Stimulated activated CD4-positive, alpha-beta T cell treated with anti-CD3 and anti-CD28 coated beads, TNF-alpha, amount 100 ng/mL, for 48 hours (primary cell): ENCODE data around the gene CFTR.

Experiments
- DNase-seq, 3 donors: peaks; one replicate each; pipeline ENCODE4 v3.0.0-alpha.2; 2020; ENCODE audit warnings: low read depth in 3 of 3

The CFTR gene

GRCh38 chr7:117588352-117588794, 108.5 kb downstream of the CFTR start:
- DNase-seq, result no peak

- no peak for DNase-seq
Measured at GRCh38 chr7:117590191-117590590, 110.4 kb downstream of the CFTR start.

- DNase-seq, result no peak
Measured at GRCh38 chr7:117592011-117592635, 112.3 kb downstream of the CFTR start.

- DNase-seq, result no peak
Measured at GRCh38 chr7:117596134-117596533, 116.3 kb downstream of the CFTR start.

- no peak for DNase-seq
Measured at GRCh38 chr7:117597755-117598154, 117.9 kb downstream of the CFTR start.

GRCh38 chr7:117600911-117601310, 121.1 kb downstream of the CFTR start:
- no peak for DNase-seq

- no peak for DNase-seq
Measured at GRCh38 chr7:117603627-117604026, 123.8 kb downstream of the CFTR start.

GRCh38 chr7:117605712-117606111, 125.9 kb downstream of the CFTR start:
- no peak for DNase-seq

GRCh38 chr7:117606132-117606531, 126.3 kb downstream of the CFTR start:
- no peak for DNase-seq

GRCh38 chr7:117610396-117610795, 130.6 kb downstream of the CFTR start:
- DNase-seq, result no peak

GRCh38 chr7:117612637-117613036, 132.8 kb downstream of the CFTR start:
- DNase-seq, result no peak

GRCh38 chr7:117616694-117617093, 136.9 kb downstream of the CFTR start:
- DNase-seq, result no peak

GRCh38 chr7:117619681-117620080, 139.9 kb downstream of the CFTR start:
- no peak for DNase-seq

GRCh38 chr7:117621075-117621618, 141.3 kb downstream of the CFTR start:
- no peak for DNase-seq

- no peak for DNase-seq
Measured at GRCh38 chr7:117623606-117624005, 143.8 kb downstream of the CFTR start.

- no peak for DNase-seq
Measured at GRCh38 chr7:117630501-117630900, 150.7 kb downstream of the CFTR start.

GRCh38 chr7:117630907-117631564, 151.2 kb downstream of the CFTR start:
- DNase-seq, result no peak

- no peak for DNase-seq
Measured at GRCh38 chr7:117631652-117632051, 151.8 kb downstream of the CFTR start.

GRCh38 chr7:117637937-117638336, 158.1 kb downstream of the CFTR start:
- DNase-seq, result no peak

GRCh38 chr7:117639966-117640365, 160.1 kb downstream of the CFTR start:
- no peak for DNase-seq

GRCh38 chr7:117640465-117640864, 160.6 kb downstream of the CFTR start:
- no peak for DNase-seq

- no peak for DNase-seq
Measured at GRCh38 chr7:117645481-117646165, 165.8 kb downstream of the CFTR start.
